IMR-90 (cell line): ENCODE measurements around the gene DDN. TPM values are rescaled to one million over a fixed set of nuclear protein-coding genes. Genes with fewer than 3 reads are reported as not detected.
A peak's percentile ranks its signal among the peaks of the same experiment; 100 is the strongest.

ENCODE experiments used
- ATAC-seq: fragments of 200-7000 bp; cut with Tn5 transposase; 2 replicates; pipeline ENCODE4 v1.9.1; 2020; ENCODE audit warnings: low read depth, mild to moderate bottlenecking, moderate library complexity
- BruUV-seq: library from RNA; stranded (reverse); fragments of 400-500 nt; replicated peaks from 2 replicates; lab custom pipeline; 2021; lab: Mats Ljungman, UMichigan
- CTCF ChIA-PET: fragments of 300-600 bp; formaldehyde crosslinking; extraction: SDS; loops from one replicate; lab custom pipeline; 2021; ENCODE audit warnings: antibody characterized with exemption; lab: Yijun Ruan, JAX
- POLR2A ChIA-PET: fragments of 300-600 bp; sonication (Branson Sonifier 250); formaldehyde crosslinking; loops from one replicate; lab custom pipeline; 2022; ENCODE audit warnings: antibody characterized with exemption; ENCODE audit not compliant: unreplicated experiment; lab: Charles Lee
- DNase-seq: peaks from one replicate; pipeline ENCODE4 v3.0.0; 2013
- H2AFZ ChIP-seq: replicated peaks from 2 replicates; pipeline ENCODE3; 2013; ENCODE audit warnings: low read length, mild to moderate bottlenecking; ENCODE audit not compliant: poor library complexity
- H2AK5ac ChIP-seq: 2 replicates; pipeline ENCODE4 v1.6.1; 2013; ENCODE audit warnings: low read depth, low read length, inconsistent platforms
- H2AK9ac ChIP-seq: replicated peaks from 2 replicates; pipeline ENCODE3; 2013; ENCODE audit warnings: mild to moderate bottlenecking, low read depth, low read length, moderate library complexity; ENCODE audit not compliant: poor library complexity
- H2BK120ac ChIP-seq: 2 replicates; pipeline ENCODE4 v1.6.1; 2013; ENCODE audit warnings: low read depth, low read length, inconsistent platforms
- H2BK15ac ChIP-seq: 3 replicates; pipeline ENCODE4 v1.6.1; 2013; ENCODE audit warnings: low read depth, low read length, inconsistent platforms
- H2BK20ac ChIP-seq: 2 replicates; pipeline ENCODE4 v1.6.1; 2013; ENCODE audit warnings: low read depth, mild to moderate bottlenecking, inconsistent platforms, low read length, moderate library complexity
- H2BK5ac ChIP-seq: 2 replicates; pipeline ENCODE4 v1.6.1; 2013; ENCODE audit warnings: mild to moderate bottlenecking, low read depth, low read length, inconsistent platforms; ENCODE audit not compliant: poor library complexity, severe bottlenecking
- H3K14ac ChIP-seq: replicated peaks from 2 replicates; pipeline ENCODE4 v1.6.1; 2013; ENCODE audit warnings: low read depth, low read length, inconsistent platforms
- H3K18ac ChIP-seq: 2 replicates; pipeline ENCODE4 v1.6.1; 2013; ENCODE audit warnings: low read depth, low read length, control low read depth
- H3K23ac ChIP-seq: 2 replicates; pipeline ENCODE4 v1.6.1; 2013; ENCODE audit warnings: low read depth, low read length, inconsistent platforms
- H3K27ac ChIP-seq: 2 replicates; pipeline ENCODE4 v1.5.1; 2013; ENCODE audit warnings: mild to moderate bottlenecking, control low read depth, low read length; ENCODE audit not compliant: insufficient read depth
- H3K27me3 ChIP-seq: 2 replicates; pipeline ENCODE4 v1.6.1; 2013; ENCODE audit warnings: low read length; ENCODE audit not compliant: control insufficient read depth, insufficient read depth
- H3K36me3 ChIP-seq: 2 replicates; pipeline ENCODE4 v1.6.1; 2013; ENCODE audit warnings: low read length, mixed read lengths; ENCODE audit not compliant: control insufficient read depth, insufficient read depth
- H3K4ac ChIP-seq: 2 replicates; pipeline ENCODE4 v1.6.1; 2013; ENCODE audit warnings: low read depth, low read length, inconsistent platforms
- H3K4me1 ChIP-seq: 2 replicates; pipeline ENCODE4 v1.6.1; 2013; ENCODE audit warnings: low read length, mixed read lengths; ENCODE audit not compliant: control insufficient read depth, insufficient read depth
- H3K4me2 ChIP-seq: 2 replicates; pipeline ENCODE4 v1.6.1; 2013; ENCODE audit warnings: low read depth, mild to moderate bottlenecking, control low read depth, low read length, moderate library complexity
- H3K4me3 ChIP-seq: 2 replicates; pipeline ENCODE4 v1.5.1; 2013; ENCODE audit warnings: low read depth, mild to moderate bottlenecking, control low read depth, low read length, moderate library complexity; ENCODE audit not compliant: insufficient read depth
- H3K56ac ChIP-seq: 2 replicates; pipeline ENCODE4 v1.6.1; 2013; ENCODE audit warnings: low read length, inconsistent platforms; ENCODE audit not compliant: insufficient read depth; ENCODE audit errors: extremely low read depth
- H3K79me1 ChIP-seq, 2 experiments: 2 replicates each; pipeline ENCODE4 v1.6.1; 2013; ENCODE audit warnings: low read length in 2 of 2, inconsistent platforms in 1 of 2, low read depth in 1 of 2
- H3K9ac ChIP-seq: 2 replicates; pipeline ENCODE4 v1.6.1; 2013; ENCODE audit warnings: low read depth, low read length, control low read depth
- H3K9me1 ChIP-seq: 2 replicates; pipeline ENCODE4 v1.6.1; 2013; ENCODE audit warnings: low read length, inconsistent platforms; ENCODE audit not compliant: insufficient read depth
- H3K9me3 ChIP-seq: 2 replicates; pipeline ENCODE4 v1.6.1; 2013; ENCODE audit warnings: low read length; ENCODE audit not compliant: control insufficient read depth, insufficient read depth
- H4K20me1 ChIP-seq: 2 replicates; pipeline ENCODE4 v1.6.1; 2013; ENCODE audit warnings: low read length, inconsistent platforms; ENCODE audit not compliant: insufficient read depth
- H4K5ac ChIP-seq: 2 replicates; pipeline ENCODE4 v1.6.1; 2013; ENCODE audit warnings: mild to moderate bottlenecking, low read depth, low read length, control low read depth
- H4K8ac ChIP-seq, 2 experiments: 2 replicates each; pipeline ENCODE4 v1.6.1; 2013; ENCODE audit warnings: low read depth in 2 of 2, low read length in 2 of 2, control low read depth in 1 of 2, inconsistent platforms in 1 of 2
- H4K91ac ChIP-seq: 2 replicates; pipeline ENCODE4 v1.6.1; 2013; ENCODE audit warnings: low read depth, low read length, inconsistent platforms; ENCODE audit not compliant: insufficient read depth
- MXI1 ChIP-seq: IDR thresholded peaks from 2 replicates; pipeline ENCODE4 v1.6.1; 2012; ENCODE audit warnings: low read depth, mild to moderate bottlenecking, low read length, moderate library complexity, borderline replicate concordance
- RAD21 ChIP-seq: IDR thresholded peaks from 2 replicates; pipeline ENCODE4 v1.6.1; 2012; ENCODE audit warnings: low read length, improper control_type of control experiment
- WGBS, 2 experiments: methylation state at CpG; one replicate each; pipeline versions ENCODE4 v1.1.5 to v1.1.7; 2013; ENCODE audit warnings: missing lambda C conversion rate in 2 of 2; ENCODE audit not compliant: insufficient read length in 1 of 2; ENCODE audit errors: extremely low coverage in 2 of 2; 5-methylcytosine and 5-hydroxymethylcytosine counted together
- dilution Hi-C: fragments of 300-500 bp; cut with HindIII; formaldehyde crosslinking; loops from one replicate; pipeline ENCODE4 v1.14.3; 2018; ENCODE audit warnings: low sequenced_read_pairs; ENCODE audit not compliant: unreplicated experiment
- in situ Hi-C: fragments of 300-500 bp; cut with MboI; formaldehyde crosslinking; loops from 3 replicates; pipeline ENCODE4 v1.14.3; 2019; ENCODE audit warnings: low sequenced_read_pairs, inconsistent platforms, mixed read lengths
- intact Hi-C: fragments of 100-400 bp; cut with micrococcal nuclease; formaldehyde crosslinking; loops from 2 replicates; pipeline ENCODE4 v1.10.0; 2022
- polyA plus RNA-seq, 3 experiments: library from polyadenylated mRNA; depleted of rRNA; stranded (reverse); fragments of >200 nt; gene quantifications; 2 replicates each; pipeline ENCODE4 v1.2.3, GENCODE V29; 2012; ENCODE audit warnings: low replicate concordance in 1 of 3
- total RNA-seq: library from RNA; depleted of rRNA; stranded (reverse); fragments of >200 nt; gene quantifications from 2 replicates; pipeline ENCODE4 v1.2.3, GENCODE V29; 2012

Gene DDN
- total and polyA plus RNA-seq, 2 of the 4 experiments (the other 2 are of a cell fraction) = 0.18 to 0.21 TPM

DNA sequence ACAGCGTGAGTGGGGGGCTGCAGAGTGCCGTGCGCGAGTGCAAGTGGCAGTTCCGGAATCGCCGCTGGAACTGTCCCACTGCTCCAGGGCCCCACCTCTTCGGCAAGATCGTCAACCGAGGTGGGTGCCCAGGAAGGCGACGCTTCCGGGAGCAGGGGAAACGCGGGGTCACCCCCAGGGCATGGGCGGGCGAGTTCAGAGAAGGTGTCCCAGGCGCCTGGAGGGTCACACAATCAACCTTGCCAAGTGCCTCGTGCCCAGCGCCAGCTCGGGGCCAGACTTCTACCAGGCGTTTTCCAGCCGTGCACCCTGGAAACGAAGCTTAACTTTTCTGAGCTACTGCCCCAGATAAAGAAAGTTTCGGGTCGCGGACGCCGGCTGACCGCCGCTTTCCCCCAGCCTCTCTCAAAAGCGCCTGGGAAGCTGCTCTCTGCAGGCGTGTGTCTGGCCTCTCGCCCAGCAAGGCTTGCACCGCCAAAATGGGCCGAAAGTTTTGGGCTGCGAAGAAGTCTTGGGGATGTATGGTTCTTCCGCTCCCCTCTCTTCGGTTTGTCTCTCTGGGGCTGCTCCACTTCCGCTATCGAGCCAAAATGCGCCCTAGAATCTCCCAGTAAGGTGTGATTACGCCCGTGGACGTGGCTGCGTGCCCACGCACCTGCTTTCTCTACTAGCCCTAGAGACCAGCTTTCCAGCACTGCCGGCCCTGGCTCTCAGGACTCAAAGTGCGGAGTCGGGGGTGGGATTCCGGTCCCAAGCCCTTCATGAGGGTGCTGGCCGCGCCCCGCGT is 19.4 kb downstream of the DDN start:
- H2BK120ac ChIP-seq = no peak overlapping the region
- H3K4me3 ChIP-seq = no peak overlapping the region
- no peak overlapping the region for H2BK20ac ChIP-seq
- H4K20me1 ChIP-seq = peaks cover 16% of the 10 kb centered on the region; the same call in 1 of the 2 replicates
- intact Hi-C loops (no loop called here), dilution Hi-C loops (no loop called here), in situ Hi-C loops (no loop called here)
- BruUV-seq = no TSS peak
- H4K5ac ChIP-seq = no peak overlapping the region
- ChIA-PET POLR2A (no interaction called here), CTCF (interaction anchor here (1.2 to 1.7 kb wide), 2 partner anchors 8 to 89 kb away, joined by 3 to 7 read pairs; no protein-coding TSS in a partner anchor)
- WGBS, 2 experiments = 2% methylated on average over 28 of the region's 55 CpGs; no CpG with 5 or more reads in 1 of the 2 experiments
- H3K4me2 ChIP-seq = peak overlapping the region; percentile 60
- TF ChIP-seq MXI1 (no peak), RAD21 (no peak)
- H3K27ac ChIP-seq = no peak overlapping the region
- peaks cover 3% of the 10 kb centered on the region; the same call in 1 of the 2 replicates for H3K4me1 ChIP-seq
- H2AK5ac ChIP-seq = no peak overlapping the region
- peaks cover 85% of the 10 kb centered on the region for H3K27me3 ChIP-seq
- H4K91ac ChIP-seq = no peak overlapping the region
- no peak overlapping the region for H2BK5ac ChIP-seq
- H4K8ac ChIP-seq = no peak overlapping the region
- H3K9me1 ChIP-seq = peaks cover 8% of the 10 kb centered on the region
- ATAC-seq (no peak), DNase-seq (no peak)
- no peak overlapping the region for H2AK9ac ChIP-seq
- H3K23ac ChIP-seq = no peak overlapping the region
- no peaks in the 10 kb centered on the region for H3K9me3 ChIP-seq
- H3K56ac ChIP-seq = no peak overlapping the region
- no peak overlapping the region for H2BK15ac ChIP-seq
- H3K79me1 ChIP-seq = no peaks in the 10 kb centered on the region
- H3K18ac ChIP-seq = no peak overlapping the region
- H3K4ac ChIP-seq = no peak overlapping the region
- H3K14ac ChIP-seq = no peak overlapping the region
- H3K36me3 ChIP-seq = no peaks in the 10 kb centered on the region
- H2AFZ ChIP-seq = peak overlapping the region; percentile 34
- H3K9ac ChIP-seq = no peak overlapping the region
